A549 (cell line): ENCODE results near the gene TCF7L2.

Source experiments
- JUNB ChIP-seq: fragments of >200 bp; sonication (Bioruptor Twin); formaldehyde crosslinking; IDR thresholded peaks from 2 replicates; pipeline ENCODE4 v1.6.1; 2016
- MAFK ChIP-seq: fragments of 450-650 bp; IDR thresholded peaks from 2 replicates; pipeline ENCODE4 v1.6.1; 2014; ENCODE audit not compliant: partially characterized antibody
- MAZ ChIP-seq: fragments of 150-350 bp; IDR thresholded peaks from 2 replicates; pipeline ENCODE4 v1.6.1; 2014; ENCODE audit warnings: antibody characterized with exemption, low read depth, low read length, borderline replicate concordance
- POLR2A ChIP-seq: IDR thresholded peaks from 2 replicates; pipeline ENCODE4 v1.6.1; 2012; ENCODE audit warnings: mild to moderate bottlenecking, low read length
- RARB ChIP-seq: fragments of 250-450 bp; sonication (Bioruptor Pico); IDR thresholded peaks from 2 replicates; pipeline ENCODE4 v1.8.0; 2021; ENCODE audit warnings: mild to moderate bottlenecking, moderate library complexity
- RFX5 ChIP-seq: fragments of 450-650 bp; IDR thresholded peaks from 2 replicates; pipeline ENCODE4 v1.7.1; 2014; ENCODE audit warnings: antibody characterized with exemption, mild to moderate bottlenecking, moderate library complexity
- SMC3 ChIP-seq: fragments of >200 bp; sonication (Bioruptor Twin); formaldehyde crosslinking; IDR thresholded peaks from 3 replicates; pipeline ENCODE4 v1.6.1; 2018; ENCODE audit warnings: inconsistent platforms
- SREBF2 ChIP-seq: fragments of 450-650 bp; IDR thresholded peaks from 2 replicates; pipeline ENCODE4 v1.6.1; 2014; ENCODE audit warnings: mild to moderate bottlenecking, moderate library complexity
- ZFP36 ChIP-seq: fragments of 450-650 bp; IDR thresholded peaks from 2 replicates; pipeline ENCODE4 v1.6.1; 2014; ENCODE audit warnings: borderline replicate concordance; ENCODE audit not compliant: partially characterized antibody
- TF ChIP-seq, protein P1 (sequence below): fragments of >200 bp; sonication (Bioruptor Twin); formaldehyde crosslinking; IDR thresholded peaks from 3 replicates; pipeline ENCODE4 v1.5.1; 2016
- TF ChIP-seq, protein P2 (sequence below): IDR thresholded peaks from 2 replicates; pipeline ENCODE4 v1.6.1; 2012
- TF ChIP-seq, protein P3 (sequence below): IDR thresholded peaks from 2 replicates; pipeline ENCODE4 v1.6.1; 2012
- TF ChIP-seq, protein P4 (sequence below): fragments of >200 bp; sonication (Bioruptor Twin); formaldehyde crosslinking; IDR thresholded peaks from 2 replicates; pipeline ENCODE4 v1.6.1; 2016
- TF ChIP-seq, protein P5 (sequence below): fragments of 200-600 bp; sonication (generic); IDR thresholded peaks from 2 replicates; pipeline ENCODE4 v1.6.1; 2016; ENCODE audit warnings: antibody characterized with exemption, mild to moderate bottlenecking, moderate library complexity

GRCh38 chr10:113122947-113123346 is 172.9 kb downstream of the TCF7L2 start:
- TF ChIP-seq SREBF2 (no peak), JUNB (no peak), RFX5 (no peak), ZFP36 (no peak), RARB (CRISPR knock-in tag) (no peak), POLR2A (no peak), MAZ (no peak), MAFK (no peak), SMC3 (no peak)
- TF ChIP-seq, protein P1, sequence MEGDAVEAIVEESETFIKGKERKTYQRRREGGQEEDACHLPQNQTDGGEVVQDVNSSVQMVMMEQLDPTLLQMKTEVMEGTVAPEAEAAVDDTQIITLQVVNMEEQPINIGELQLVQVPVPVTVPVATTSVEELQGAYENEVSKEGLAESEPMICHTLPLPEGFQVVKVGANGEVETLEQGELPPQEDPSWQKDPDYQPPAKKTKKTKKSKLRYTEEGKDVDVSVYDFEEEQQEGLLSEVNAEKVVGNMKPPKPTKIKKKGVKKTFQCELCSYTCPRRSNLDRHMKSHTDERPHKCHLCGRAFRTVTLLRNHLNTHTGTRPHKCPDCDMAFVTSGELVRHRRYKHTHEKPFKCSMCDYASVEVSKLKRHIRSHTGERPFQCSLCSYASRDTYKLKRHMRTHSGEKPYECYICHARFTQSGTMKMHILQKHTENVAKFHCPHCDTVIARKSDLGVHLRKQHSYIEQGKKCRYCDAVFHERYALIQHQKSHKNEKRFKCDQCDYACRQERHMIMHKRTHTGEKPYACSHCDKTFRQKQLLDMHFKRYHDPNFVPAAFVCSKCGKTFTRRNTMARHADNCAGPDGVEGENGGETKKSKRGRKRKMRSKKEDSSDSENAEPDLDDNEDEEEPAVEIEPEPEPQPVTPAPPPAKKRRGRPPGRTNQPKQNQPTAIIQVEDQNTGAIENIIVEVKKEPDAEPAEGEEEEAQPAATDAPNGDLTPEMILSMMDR, result no peak
- TF ChIP-seq, protein P2, sequence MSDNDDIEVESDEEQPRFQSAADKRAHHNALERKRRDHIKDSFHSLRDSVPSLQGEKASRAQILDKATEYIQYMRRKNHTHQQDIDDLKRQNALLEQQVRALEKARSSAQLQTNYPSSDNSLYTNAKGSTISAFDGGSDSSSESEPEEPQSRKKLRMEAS, result no peak
- TF ChIP-seq, protein P3, sequence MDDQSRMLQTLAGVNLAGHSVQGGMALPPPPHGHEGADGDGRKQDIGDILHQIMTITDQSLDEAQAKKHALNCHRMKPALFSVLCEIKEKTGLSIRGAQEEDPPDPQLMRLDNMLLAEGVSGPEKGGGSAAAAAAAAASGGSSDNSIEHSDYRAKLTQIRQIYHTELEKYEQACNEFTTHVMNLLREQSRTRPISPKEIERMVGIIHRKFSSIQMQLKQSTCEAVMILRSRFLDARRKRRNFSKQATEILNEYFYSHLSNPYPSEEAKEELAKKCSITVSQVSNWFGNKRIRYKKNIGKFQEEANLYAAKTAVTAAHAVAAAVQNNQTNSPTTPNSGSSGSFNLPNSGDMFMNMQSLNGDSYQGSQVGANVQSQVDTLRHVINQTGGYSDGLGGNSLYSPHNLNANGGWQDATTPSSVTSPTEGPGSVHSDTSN, result no peak
- TF ChIP-seq, protein P4, sequence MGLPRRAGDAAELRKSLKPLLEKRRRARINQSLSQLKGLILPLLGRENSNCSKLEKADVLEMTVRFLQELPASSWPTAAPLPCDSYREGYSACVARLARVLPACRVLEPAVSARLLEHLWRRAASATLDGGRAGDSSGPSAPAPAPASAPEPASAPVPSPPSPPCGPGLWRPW, result no peak
- TF ChIP-seq, protein P5, sequence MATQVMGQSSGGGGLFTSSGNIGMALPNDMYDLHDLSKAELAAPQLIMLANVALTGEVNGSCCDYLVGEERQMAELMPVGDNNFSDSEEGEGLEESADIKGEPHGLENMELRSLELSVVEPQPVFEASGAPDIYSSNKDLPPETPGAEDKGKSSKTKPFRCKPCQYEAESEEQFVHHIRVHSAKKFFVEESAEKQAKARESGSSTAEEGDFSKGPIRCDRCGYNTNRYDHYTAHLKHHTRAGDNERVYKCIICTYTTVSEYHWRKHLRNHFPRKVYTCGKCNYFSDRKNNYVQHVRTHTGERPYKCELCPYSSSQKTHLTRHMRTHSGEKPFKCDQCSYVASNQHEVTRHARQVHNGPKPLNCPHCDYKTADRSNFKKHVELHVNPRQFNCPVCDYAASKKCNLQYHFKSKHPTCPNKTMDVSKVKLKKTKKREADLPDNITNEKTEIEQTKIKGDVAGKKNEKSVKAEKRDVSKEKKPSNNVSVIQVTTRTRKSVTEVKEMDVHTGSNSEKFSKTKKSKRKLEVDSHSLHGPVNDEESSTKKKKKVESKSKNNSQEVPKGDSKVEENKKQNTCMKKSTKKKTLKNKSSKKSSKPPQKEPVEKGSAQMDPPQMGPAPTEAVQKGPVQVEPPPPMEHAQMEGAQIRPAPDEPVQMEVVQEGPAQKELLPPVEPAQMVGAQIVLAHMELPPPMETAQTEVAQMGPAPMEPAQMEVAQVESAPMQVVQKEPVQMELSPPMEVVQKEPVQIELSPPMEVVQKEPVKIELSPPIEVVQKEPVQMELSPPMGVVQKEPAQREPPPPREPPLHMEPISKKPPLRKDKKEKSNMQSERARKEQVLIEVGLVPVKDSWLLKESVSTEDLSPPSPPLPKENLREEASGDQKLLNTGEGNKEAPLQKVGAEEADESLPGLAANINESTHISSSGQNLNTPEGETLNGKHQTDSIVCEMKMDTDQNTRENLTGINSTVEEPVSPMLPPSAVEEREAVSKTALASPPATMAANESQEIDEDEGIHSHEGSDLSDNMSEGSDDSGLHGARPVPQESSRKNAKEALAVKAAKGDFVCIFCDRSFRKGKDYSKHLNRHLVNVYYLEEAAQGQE, result no peak
